Ecto neural progenitor cell (in vitro differentiated cells): ENCODE data around the gene EZH2.

ENCODE experiments used
- DNase-seq: peaks from one replicate; pipeline ENCODE4 v3.0.0-alpha.2; 2018; ENCODE audit warnings: low spot score

EZH2 gene

DNA sequence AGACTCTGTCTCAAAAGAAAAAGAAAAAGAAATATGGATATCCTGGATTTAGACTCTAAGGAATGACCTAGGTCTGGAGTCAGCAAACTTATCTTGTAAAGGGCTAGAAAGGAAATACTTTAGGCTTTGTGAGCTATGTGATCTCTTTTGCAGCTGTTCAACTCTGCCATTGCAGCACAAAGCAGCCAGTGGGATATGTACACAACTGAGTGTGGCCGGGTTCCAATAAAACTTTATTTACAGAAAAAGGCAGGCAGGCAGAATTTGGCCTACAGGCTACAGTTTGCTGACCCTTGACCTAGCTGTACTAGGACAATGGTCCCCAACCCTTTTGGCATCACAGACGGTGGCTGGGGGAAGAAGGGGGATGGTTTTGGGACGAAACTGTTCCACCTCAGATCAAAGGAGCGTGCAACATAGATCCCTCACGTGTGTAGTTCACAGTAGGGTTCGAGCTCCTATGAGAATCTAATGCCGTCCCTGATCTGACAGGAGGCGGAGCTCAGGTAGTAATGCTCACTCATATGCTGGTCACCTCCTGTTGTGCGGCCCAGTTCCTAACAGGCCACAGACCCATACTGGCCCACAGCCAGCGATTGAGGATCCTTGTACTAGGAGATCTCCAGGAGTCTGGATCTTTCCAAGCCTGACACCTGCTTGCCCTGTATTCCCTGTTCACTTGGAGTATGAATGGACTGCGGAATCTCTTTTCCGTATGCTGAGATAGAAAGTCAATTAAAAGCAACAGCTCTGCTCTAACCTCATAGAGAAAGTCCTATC lies 122.4 kb downstream of the EZH2 start:
- DNase-seq, result no peak
